C1 segment of cervical spinal cord (tissue), 14 donors: ENCODE data around the gene MT3.
A peak's percentile ranks its signal among the peaks of the same experiment; 100 is the strongest.

Experiments
- DNase-seq, 14 donors: peaks; one replicate each; lab custom pipeline; 2025; lab: John Stamatoyannopoulos, UW

The MT3 gene

DNA sequence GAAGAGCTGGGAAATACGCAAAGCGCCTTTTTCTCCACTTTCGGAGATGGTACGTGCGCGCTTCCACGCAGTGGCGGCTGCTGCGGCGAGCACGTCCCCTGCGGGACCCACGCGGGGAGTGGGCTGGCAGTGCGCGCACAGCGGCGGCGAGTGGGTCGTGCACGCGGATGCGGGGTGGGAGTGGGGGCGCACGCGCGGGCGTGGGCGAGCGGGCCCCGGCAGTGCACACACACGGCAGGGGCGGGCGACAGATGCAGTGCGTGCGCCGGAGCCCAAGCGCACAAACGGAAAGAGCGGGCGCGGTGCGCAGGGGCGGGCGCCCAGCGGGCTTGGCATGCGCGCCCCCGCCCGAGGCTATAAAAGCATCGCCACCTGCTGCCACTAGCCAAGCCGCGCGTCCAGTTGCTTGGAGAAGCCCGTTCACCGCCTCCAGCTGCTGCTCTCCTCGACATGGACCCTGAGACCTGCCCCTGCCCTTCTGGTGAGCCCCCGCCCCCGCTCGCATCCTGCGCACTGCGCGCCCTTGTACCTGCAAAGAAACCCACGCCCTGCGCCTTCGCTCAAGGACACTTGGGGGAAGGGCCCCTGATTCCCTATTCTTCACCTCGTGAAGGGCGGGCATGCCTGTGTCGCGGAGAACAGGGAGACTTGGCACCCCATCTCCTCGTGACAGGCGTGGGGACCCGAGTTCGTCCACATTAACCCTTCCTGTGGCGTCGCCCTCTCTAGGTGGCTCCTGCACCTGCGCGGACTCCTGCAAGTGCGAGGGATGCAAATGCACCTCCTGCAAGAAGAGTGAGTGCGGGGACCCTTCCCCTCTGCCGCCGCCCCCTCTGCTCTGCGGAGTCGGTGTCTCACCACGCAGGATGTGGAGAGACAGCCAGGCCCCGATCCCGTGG, at the start of gene MT3:
MT3 (plus strand) TSS at position 388 of the 899 bp plus-strand sequence; CDS start at position 451, 63 bp downstream.
- DNase-seq: peak in 12 of 14 donors; percentile 34 to 80 (median 62)

DNA sequence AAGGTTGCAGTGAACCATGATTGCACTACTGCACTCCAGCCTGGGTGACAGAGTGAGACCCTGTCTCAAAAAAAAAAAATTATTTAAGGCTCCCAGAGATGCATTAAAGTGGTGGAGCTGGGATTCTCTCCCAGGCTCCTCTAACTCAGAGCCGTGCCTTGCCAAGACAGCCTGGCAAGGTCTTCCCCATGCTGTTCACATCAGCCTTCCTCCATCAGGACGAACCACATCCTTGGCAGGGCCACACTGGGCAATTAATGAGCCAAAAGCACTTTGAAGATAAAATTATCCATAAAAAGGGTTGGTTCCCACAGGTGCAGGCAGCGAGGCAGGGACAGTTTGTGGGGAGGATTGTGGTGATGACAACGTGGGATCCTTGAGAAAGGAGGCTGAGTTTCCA, 49.7 kb upstream of the MT3 start:
- no peak for DNase-seq

DNA sequence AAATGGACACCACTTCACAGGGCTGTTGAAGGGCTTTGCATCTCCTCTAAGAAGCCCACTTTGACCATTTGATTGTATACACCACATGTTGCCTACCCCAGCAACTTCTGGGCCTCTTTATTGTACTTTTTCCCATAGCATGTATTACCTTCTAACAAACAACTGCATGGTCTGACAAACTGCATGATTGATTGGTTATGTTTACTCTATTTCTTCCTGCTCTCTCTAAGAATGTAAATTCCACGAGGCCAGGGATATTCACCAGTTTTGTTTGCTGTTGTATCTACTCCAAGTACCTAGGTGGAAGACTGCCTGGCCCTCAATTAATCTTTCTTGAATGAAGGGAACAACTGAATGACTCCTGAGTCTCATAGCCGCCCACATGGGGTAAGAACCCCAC, 47.3 kb upstream of the MT3 start:
- no peak for DNase-seq

GRCh38 chr16:56547120-56547948, 42.0 kb upstream of the MT3 start:
- peak in 13 of 14 donors; percentile 15 to 85 (median 72) for DNase-seq

DNA sequence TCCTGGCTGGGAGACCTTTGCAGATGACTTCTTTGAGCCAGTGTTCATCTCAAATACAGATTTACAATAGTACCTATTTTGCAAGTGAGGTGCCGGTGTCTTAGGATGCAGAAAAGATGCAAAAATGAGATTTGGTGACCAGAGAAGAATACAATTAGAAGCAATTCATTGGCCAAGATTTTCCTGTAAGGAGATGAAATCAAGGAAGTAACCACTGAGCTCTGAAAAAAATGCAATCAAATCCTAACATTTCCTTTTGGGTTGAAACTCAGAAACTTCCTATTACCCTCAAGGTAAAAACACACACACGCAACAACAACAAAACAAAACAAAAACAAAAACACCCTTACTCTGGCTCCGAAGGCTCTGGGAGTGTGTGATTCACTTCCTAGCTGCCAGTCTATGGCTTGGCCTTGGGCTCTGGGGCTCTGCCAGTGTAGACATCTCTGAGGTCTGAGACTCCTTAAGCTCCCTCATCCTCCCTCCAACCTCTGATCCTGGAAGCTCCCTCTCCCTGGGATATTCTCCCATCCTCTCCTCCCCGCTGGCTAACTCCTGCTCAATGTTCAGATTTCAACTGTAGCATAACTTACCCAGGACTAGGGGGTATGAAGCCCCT, 41.3 kb upstream of the MT3 start:
- DNase-seq: peak in 4 of 14 donors; percentile 19 to 57 (median 30)

DNA sequence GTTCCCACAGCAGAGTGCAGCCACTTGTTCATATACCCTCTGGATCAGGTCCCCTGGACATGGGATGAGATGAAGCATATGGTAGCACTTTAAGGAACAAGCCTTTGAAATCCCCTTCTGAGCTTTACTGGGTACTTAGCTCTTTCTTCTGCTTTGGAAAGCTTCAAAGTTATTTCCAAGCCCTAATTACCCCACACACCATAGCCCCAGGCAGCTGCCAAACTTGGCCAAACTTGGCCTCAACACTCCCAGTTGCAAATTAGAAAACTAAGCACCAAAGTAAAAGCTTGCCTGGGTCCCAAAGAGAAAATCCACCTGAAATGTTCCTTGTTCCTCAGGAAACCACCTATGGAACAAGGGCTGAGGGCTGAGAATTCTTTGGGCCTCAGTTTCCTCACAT, 40.2 kb upstream of the MT3 start:
- no peak for DNase-seq

- DNase-seq: no peak
Observed at GRCh38 chr16:56549744-56550385, 39.5 kb upstream of the MT3 start.

GRCh38 chr16:56551796-56552738, 37.3 kb upstream of the MT3 start:
- DNase-seq: peak in 12 of 14 donors; percentile 16 to 77 (median 63)

- DNase-seq: no peak
Observed at GRCh38 chr16:56554441-56554840, 34.9 kb upstream of the MT3 start.

- peak in 12 of 14 donors; percentile 18 to 96 (median 62) for DNase-seq
Observed at GRCh38 chr16:56558024-56558747, 31.1 kb upstream of the MT3 start.

- no peak for DNase-seq
Observed at GRCh38 chr16:56559109-56559508, 30.2 kb upstream of the MT3 start.

DNA sequence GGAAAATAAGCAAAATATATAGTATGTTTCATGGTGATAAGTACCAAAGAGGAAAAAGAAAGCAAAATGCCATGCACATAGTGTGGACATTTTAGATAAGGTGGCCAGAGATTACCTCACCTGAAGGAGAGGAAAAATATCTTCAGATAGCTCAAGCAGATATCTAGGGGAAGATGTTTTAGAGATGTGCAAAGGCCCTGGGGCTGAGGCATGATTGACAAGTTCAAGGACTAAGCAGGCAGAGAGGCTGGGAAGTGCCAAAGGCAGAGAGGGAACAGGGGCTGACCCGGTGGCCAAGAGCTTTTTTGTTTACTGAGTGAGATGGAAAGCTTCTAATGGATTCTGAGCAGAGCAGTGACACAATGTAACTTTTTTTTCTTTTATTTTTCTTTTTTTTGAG, 28.9 kb upstream of the MT3 start:
- no peak for DNase-seq

DNA sequence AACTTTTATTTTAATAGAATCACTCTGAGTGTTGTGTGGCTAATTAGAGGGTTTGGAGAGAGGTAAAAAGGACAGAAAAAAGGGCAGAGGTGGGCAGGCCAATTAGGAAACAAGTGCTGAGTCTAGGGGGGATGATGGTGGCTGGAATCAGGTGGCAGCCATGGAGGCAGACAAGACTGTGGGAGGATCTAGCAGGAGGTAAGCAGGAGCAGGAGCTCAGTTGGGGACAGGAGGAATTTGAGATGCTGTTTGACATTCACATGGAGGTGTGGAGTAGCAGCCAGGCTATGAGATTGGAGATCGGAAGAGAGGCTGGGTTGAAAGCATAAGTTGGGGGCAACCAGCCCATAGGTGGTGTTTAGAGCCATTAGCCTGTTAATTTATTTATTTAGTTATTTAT, 28.2 kb upstream of the MT3 start:
- DNase-seq: no peak

DNA sequence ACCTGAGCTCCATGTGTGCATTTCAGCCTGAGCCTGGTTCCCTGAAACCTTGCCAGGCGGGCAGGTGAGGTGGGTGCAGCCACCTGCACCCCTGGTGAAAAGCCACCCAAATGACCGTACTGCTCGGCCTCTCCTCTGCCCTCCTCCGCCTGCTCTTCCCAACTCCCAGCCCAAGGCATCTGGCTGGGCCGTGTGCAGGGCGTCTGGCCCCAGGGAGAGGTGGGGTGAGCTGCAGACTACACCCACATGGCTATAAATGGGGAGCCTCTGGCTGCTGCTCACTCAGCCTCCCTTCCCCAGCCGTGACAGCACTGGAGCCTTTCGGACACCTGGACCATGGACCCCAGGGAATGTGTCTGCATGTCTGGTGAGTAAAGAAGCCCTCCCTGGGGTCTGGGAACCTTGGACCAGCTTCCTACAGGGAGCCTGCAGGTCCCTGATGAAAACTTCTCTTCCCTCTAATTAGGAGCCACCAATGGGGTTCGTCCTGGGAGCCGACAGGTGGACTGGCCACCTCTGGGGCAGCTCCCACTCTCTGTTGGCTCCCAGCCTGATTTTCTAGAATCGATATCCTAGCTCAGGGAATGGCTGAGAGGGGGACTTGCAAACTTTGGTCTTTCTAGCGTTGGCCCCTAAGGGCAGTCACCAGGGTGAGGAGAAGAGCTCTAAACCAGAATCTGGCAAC, 24.4 kb upstream of the MT3 start, which contains the start of gene MT4:
MT4 (plus strand) TSS at position 281 of the 685 bp plus-strand sequence; CDS start at position 337, 56 bp downstream.
- no peak for DNase-seq

- no peak for DNase-seq
Observed at GRCh38 chr16:56569971-56570370, 19.4 kb upstream of the MT3 start.

DNA sequence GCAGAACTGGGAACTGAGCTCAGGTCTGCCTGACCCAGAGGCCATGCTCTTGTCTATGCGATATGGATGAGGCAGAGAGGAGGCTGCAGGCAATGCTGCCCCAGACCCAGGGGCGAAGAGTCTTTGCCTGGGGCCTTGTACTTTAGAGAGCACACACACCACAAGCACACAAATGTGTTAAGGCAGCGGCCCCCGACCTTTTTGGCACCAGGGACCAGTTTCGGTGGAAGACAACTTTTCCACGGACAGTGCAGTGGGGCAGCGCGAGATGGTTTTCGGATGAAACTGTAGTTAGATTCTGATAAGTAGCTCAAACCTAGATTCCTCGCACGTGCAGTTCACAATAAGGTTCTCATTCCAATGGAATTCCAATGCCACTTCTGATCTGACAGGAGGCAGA, 17.8 kb upstream of the MT3 start:
- no peak for DNase-seq

GRCh38 chr16:56574625-56575024, 14.7 kb upstream of the MT3 start:
- DNase-seq: no peak

DNA sequence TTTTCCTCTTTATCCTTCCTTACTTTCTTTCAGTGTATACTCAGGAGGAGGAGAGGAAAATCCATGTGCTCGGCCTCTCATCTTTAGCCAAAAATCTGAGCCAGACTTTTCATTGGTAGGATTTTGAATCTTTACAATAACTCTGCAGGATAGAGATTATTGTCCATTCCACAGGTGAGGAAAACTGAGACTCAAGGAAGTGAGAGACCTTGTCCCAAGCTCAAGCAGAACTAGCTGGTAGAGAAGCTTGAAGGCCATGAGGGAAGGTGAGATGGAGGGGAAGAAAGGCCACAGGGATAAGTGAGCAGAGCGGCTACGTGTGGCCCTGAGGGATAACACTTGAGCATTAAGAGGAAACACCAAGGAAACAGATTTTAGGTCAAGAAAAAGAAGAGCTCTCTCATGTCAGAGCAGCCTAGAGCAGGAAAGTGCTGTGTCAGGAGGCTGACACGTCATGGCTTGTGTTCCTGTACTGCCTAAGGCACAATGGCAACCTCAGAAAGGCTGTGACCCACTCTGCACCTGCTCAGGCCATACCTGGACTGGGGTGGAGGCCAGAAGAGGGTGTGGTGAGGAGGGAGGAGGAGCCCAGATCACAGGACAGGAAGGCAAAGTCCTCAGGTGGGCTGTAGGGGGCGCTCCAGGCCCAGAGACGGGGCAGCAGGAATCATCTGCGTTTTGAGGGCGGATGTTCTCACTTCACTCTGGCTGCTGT, 12.6 kb upstream of the MT3 start:
- DNase-seq: peak in 3 of 14 donors; percentile 22 to 37 (median 25)
